Measurements from ENCODE around the gene TMED7. TPM values are rescaled to one million over a fixed set of nuclear protein-coding genes. Genes with fewer than 3 reads are reported as not detected.

Gene TMED7
- total RNA-seq, 3 donors from 2014 or later: 89.0 to 113 (median 104) TPM

DNA sequence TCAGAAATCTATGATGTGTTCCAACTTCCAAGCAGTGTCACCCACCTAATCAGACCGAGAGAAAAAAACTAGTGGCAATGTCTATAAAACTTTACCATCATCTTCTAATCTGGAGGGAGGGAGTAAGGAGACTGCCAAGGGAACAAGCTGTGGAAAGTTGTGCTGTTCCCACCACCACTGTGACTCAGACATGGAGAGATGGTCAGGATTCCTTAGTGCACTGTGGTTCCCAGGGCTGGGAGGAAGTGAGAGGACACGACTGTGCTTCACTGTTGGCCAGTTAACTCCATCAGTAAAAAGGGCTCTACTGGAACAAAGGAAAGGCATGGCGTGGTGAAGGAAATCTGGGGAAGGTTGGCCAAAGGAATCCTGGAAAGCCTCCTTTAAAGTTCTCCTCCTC lies 42.4 kb downstream of the TMED7 start:
- ATAC-seq (no peak), DNase-seq (no peak)
- Histone ChIP-seq H3K9me3 (no peaks in the 10 kb centered on the region), H3K4me3 (no peak overlapping the region), H3K4me1 (ENCODE audit: low read depth) (no peaks in the 10 kb centered on the region), H3K36me3 (ENCODE audit: low read depth) (no peaks in the 10 kb centered on the region)
- TF ChIP-seq, protein P1, sequence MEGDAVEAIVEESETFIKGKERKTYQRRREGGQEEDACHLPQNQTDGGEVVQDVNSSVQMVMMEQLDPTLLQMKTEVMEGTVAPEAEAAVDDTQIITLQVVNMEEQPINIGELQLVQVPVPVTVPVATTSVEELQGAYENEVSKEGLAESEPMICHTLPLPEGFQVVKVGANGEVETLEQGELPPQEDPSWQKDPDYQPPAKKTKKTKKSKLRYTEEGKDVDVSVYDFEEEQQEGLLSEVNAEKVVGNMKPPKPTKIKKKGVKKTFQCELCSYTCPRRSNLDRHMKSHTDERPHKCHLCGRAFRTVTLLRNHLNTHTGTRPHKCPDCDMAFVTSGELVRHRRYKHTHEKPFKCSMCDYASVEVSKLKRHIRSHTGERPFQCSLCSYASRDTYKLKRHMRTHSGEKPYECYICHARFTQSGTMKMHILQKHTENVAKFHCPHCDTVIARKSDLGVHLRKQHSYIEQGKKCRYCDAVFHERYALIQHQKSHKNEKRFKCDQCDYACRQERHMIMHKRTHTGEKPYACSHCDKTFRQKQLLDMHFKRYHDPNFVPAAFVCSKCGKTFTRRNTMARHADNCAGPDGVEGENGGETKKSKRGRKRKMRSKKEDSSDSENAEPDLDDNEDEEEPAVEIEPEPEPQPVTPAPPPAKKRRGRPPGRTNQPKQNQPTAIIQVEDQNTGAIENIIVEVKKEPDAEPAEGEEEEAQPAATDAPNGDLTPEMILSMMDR (IDR thresholded peaks at IDR 0.05): no peak
- intact Hi-C loops (cut with DNase I, micrococcal nuclease): no loop called here

DNA sequence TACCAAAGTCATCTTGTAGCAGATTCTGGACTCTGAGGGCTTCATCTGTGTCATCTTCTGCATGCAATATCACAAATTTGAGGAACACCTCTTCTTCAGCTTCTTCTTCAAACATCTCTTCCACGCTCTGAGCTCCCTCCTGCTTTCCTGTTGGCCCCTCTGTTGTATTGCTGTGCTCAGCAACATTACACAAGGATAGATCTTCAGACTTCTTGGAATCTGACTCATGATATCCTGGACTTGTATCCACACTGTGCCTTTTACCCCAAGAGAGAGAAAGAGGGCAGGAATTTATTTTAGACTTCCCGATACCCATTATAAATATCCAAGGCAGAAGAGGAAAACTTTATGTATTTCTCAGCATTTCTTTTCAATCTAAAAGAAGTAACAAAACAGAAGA lies 44.9 kb downstream of the TMED7 start:
- intact Hi-C loops (cut with DNase I, micrococcal nuclease): no loop called here
- no peak for ATAC-seq
- TF ChIP-seq, protein P1 (IDR thresholded peaks at IDR 0.05): no peak
- Histone ChIP-seq H3K9me3 (no peaks in the 10 kb centered on the region), H3K36me3 (ENCODE audit: low read depth) (no peaks in the 10 kb centered on the region), H3K4me3 (no peak overlapping the region), H3K4me1 (ENCODE audit: low read depth) (no peaks in the 10 kb centered on the region)
- no peak for DNase-seq

DNA sequence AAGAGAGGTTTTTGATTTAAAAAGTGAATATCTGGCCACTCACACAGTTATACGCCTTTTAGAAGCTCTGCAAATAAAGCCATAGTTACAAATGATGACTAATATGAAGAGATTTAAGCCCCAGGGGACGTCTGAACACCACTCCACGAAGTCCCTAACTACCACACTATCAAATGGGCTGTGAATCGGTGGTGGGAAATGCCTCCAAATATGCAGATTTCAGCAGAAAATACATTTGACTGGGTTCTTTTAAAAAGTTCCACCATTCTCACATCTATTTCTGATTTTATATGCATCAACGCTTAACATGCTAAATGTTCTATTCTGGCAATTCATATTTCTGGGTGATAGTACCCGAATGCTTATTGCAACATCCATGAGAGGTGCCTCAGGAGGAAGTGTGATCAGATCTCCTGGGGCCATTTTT lies 46.1 kb downstream of the TMED7 start:
- TF ChIP-seq, protein P1 (IDR thresholded peaks at IDR 0.05): no peak
- no peak overlapping the region for H3K4me3 ChIP-seq
- no peaks in the 10 kb centered on the region for H3K9me3 ChIP-seq
- intact Hi-C loops (cut with DNase I, micrococcal nuclease): loop anchor here (5.0 to 10.0 kb wide), 2 partner anchors 205 to 267 kb away; no protein-coding TSS in a partner anchor
- DNase-seq: no peak
- H3K36me3 ChIP-seq (ENCODE audit: low read depth): no peaks in the 10 kb centered on the region
- no peak for ATAC-seq
- no peaks in the 10 kb centered on the region for H3K4me1 ChIP-seq (ENCODE audit: low read depth)

DNA sequence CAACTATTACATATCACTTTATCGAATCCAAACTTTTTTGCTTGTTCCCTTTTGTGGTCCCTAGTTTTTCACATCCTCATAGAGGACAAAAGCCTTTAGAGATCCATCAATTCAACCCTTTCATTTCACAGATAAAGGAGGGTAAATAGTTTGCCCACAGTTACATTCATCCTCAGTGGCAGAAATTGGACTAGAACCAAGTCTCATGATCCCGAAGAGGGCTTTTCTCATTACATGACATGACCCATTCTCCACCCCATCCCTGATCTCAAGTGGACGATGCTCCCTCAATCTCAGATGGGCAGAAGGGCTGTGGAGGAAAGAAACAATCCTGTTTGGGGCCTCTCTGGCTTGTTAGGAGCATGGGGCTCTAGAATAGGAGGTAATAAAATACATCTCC lies 46.6 kb downstream of the TMED7 start:
- no peak for DNase-seq
- H3K4me3 ChIP-seq: no peak overlapping the region
- ATAC-seq: no peak
- intact Hi-C loops (cut with DNase I, micrococcal nuclease): loop anchor here (5.0 to 10.0 kb wide), 2 partner anchors 204 to 267 kb away; no protein-coding TSS in a partner anchor
- H3K9me3 ChIP-seq: no peaks in the 10 kb centered on the region
- no peaks in the 10 kb centered on the region for H3K36me3 ChIP-seq (ENCODE audit: low read depth)
- no peaks in the 10 kb centered on the region for H3K4me1 ChIP-seq (ENCODE audit: low read depth)
- TF ChIP-seq, protein P1 (IDR thresholded peaks at IDR 0.05): no peak

DNA sequence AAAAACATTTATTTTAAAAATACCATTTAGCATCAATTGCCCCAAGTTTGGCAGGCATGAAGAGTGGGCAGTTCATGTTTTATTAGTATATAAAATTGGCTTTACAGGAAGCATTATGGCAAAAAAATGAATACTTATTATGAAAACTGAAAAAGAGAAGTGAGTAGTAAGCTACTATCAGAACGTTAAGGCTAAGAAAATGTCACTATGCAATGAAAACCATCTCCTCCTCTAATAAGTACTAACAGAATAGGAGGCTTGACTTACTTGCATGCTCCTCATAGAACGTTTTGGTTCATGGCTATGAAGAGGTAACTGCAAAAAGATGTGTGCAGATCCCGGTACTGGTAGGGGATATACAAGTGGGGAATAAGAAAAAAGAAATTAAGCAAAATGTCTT lies 47.2 kb downstream of the TMED7 start:
- Histone ChIP-seq H3K4me3 (no peak overlapping the region), H3K4me1 (ENCODE audit: low read depth) (no peaks in the 10 kb centered on the region), H3K36me3 (ENCODE audit: low read depth) (no peaks in the 10 kb centered on the region), H3K9me3 (no peaks in the 10 kb centered on the region)
- intact Hi-C loops (cut with DNase I, micrococcal nuclease): loop anchor here (5.0 to 10.0 kb wide), 2 partner anchors 204 to 266 kb away; no protein-coding TSS in a partner anchor
- DNase-seq (no peak), ATAC-seq (no peak)
- TF ChIP-seq, protein P1 (IDR thresholded peaks at IDR 0.05): no peak

DNA sequence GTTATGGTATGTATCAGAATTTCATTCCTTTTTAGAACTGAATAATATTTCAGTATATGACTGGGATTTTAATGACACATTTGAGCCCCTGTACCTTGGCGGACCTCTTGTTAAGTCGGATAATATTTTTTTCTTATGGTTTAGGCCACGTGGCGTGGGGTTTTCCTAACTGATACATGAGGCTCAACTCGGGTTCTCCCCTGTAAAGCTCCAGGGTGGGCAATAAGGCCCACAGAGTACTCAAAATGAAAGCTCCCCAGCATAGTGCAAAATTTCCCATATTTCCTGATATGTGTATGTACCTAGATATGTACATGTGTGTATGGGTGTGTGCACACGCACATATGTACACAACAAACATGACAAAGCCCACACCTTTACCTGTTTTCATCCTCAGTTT lies 48.1 kb downstream of the TMED7 start:
- H3K4me1 ChIP-seq (ENCODE audit: low read depth): no peaks in the 10 kb centered on the region
- no peaks in the 10 kb centered on the region for H3K36me3 ChIP-seq (ENCODE audit: low read depth)
- intact Hi-C loops (cut with DNase I, micrococcal nuclease): loop anchor here (5.0 to 10.0 kb wide), 2 partner anchors 203 to 265 kb away; no protein-coding TSS in a partner anchor
- ATAC-seq (no peak), DNase-seq (no peak)
- no peak overlapping the region for H3K4me3 ChIP-seq
- H3K9me3 ChIP-seq: no peaks in the 10 kb centered on the region
- TF ChIP-seq, protein P1 (IDR thresholded peaks at IDR 0.05): no peak
